Large intestine (tissue), 3 donors: ENCODE measurements around the gene ERAP2. TPM values are rescaled to one million over a fixed set of nuclear protein-coding genes. Genes with fewer than 3 reads are reported as not detected.

Experiments
- DNase-seq, 2 donors: peaks; one replicate each; pipeline versions ENCODE4 v3.0.0 to v3.0.0-alpha.2; 2013
- H3K27ac ChIP-seq: one replicate; pipeline ENCODE4 v1.5.1; 2013; ENCODE audit warnings: low read length
- H3K27me3 ChIP-seq: 2 replicates; pipeline ENCODE4 v1.6.1; 2013; ENCODE audit warnings: low read length; ENCODE audit not compliant: control insufficient read depth, insufficient read depth
- H3K36me3 ChIP-seq: 2 replicates; pipeline ENCODE4 v1.6.1; 2013; ENCODE audit warnings: low read length; ENCODE audit not compliant: control insufficient read depth, insufficient read depth
- H3K4me1 ChIP-seq: one replicate; pipeline ENCODE4 v1.6.1; 2013; ENCODE audit warnings: low read length; ENCODE audit not compliant: control insufficient read depth, insufficient read depth
- H3K4me3 ChIP-seq: one replicate; pipeline ENCODE4 v1.5.1; 2013; ENCODE audit warnings: low read length
- H3K9me3 ChIP-seq: one replicate; pipeline ENCODE4 v1.6.1; 2013; ENCODE audit warnings: mild to moderate bottlenecking, low read depth, low read length, moderate library complexity; ENCODE audit not compliant: control insufficient read depth
- WGBS: methylation state at CpG from one replicate; pipeline ENCODE4 v1.1.5; 2013; ENCODE audit warnings: low lambda C conversion rate; ENCODE audit not compliant: insufficient coverage; 5-methylcytosine and 5-hydroxymethylcytosine counted together
- polyA plus RNA-seq: library from polyadenylated mRNA; unstranded; fragments of 120-200 nt; gene quantifications from one replicate; pipeline ENCODE4 v1.2.1, GENCODE V29; 2013

The ERAP2 gene
- polyA plus RNA-seq, 1 donor = 7.7 TPM

DNA sequence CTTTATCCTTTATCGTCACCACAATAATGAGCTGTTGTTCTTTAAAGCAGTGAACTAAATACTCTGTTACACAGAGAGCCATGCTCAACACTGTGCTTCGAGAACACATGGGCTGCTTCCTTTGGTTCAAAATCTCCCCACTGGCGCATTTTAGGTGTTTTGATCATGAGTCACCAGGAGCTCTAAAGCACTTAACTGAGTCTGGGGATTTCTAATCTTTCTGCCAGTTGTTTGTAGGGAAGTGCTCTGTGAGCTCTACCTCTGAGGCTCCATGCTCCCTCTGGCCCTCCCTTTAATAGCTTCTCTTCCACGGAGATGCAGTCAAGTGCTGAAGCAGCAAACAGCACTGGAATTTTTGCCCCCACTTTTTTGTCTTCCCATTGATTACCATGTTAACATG, 17.0 kb downstream of the ERAP2 start:
- Histone ChIP-seq H3K27me3 (no peaks in the 10 kb centered on the region), H3K27ac (no peak overlapping the region), H3K9me3 (no peaks in the 10 kb centered on the region), H3K36me3 (peaks cover 17% of the 10 kb centered on the region), H3K4me1 (no peaks in the 10 kb centered on the region), H3K4me3 (no peak overlapping the region)
- WGBS = no CpG with 5 or more reads among the region's 4 CpGs
- DNase-seq = no peak

- 71% methylated on average over 1 of the region's 4 CpGs for WGBS
- DNase-seq = no peak
- Histone ChIP-seq H3K9me3 (no peaks in the 10 kb centered on the region), H3K27me3 (no peaks in the 10 kb centered on the region), H3K4me3 (no peak overlapping the region), H3K27ac (no peak overlapping the region), H3K36me3 (peaks cover 17% of the 10 kb centered on the region), H3K4me1 (no peaks in the 10 kb centered on the region)
These were observed 20.0 kb downstream of the ERAP2 start for GRCh38 chr5:96896276-96896675.

DNA sequence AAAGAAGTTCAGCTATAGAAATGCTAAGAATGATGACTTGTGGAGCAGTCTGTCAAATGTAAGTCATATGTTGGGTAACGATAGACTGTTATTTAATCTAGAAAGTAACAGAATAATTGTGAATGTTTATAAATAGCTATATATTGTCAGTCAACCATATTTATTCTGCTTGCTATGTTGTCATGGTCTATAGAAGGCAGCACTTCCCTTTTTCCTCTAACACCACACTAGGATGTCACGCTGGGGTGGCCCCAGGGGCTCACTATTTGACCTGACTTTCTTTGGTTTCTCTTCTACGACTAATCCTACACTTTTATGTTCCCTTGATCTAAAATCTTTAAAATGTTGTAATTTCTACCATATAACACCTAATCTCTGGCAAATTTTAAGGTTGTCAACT, 20.5 kb downstream of the ERAP2 start:
- WGBS = 67% methylated on average over 3 of the region's 3 CpGs
- H3K27me3 ChIP-seq = no peaks in the 10 kb centered on the region
- peaks cover 20% of the 10 kb centered on the region for H3K36me3 ChIP-seq
- H3K4me3 ChIP-seq = no peak overlapping the region
- no peaks in the 10 kb centered on the region for H3K4me1 ChIP-seq
- no peak for DNase-seq
- H3K9me3 ChIP-seq = no peaks in the 10 kb centered on the region
- H3K27ac ChIP-seq = no peak overlapping the region

- Histone ChIP-seq H3K9me3 (no peaks in the 10 kb centered on the region), H3K36me3 (peaks cover 21% of the 10 kb centered on the region), H3K27me3 (no peaks in the 10 kb centered on the region), H3K4me3 (no peak overlapping the region), H3K4me1 (no peaks in the 10 kb centered on the region), H3K27ac (no peak overlapping the region)
- DNase-seq = no peak
- WGBS = 100% methylated on average over 1 of the region's 6 CpGs
These were observed 25.1 kb downstream of the ERAP2 start for GRCh38 chr5:96901384-96901783.

GRCh38 chr5:96901841-96902240, 25.5 kb downstream of the ERAP2 start:
- H3K36me3 ChIP-seq = peaks cover 21% of the 10 kb centered on the region
- WGBS = 100% methylated on average over 1 of the region's 1 CpG

DNA sequence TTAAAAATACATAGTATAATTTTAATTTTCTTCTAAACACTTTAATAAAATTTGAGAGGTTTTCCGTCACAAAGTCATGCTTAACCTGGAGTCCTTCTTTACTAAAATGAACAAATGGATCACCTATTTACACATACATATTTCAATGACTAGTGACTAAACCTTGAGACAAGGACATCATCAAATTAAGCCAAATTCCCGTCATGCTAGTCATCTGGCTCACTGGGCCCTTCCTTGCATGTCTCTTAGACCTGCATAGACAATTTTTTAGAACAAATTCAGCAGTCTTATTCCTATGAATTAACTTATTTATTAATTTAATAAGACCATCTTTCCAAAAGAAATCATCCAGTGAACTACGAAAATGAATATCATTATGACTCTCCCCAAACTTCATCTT, 26.6 kb downstream of the ERAP2 start:
- Histone ChIP-seq H3K4me3 (no peak overlapping the region), H3K27ac (no peak overlapping the region), H3K9me3 (no peaks in the 10 kb centered on the region), H3K27me3 (no peaks in the 10 kb centered on the region), H3K36me3 (peaks cover 19% of the 10 kb centered on the region), H3K4me1 (no peaks in the 10 kb centered on the region)
- WGBS = 100% methylated on average over 1 of the region's 3 CpGs
- DNase-seq = no peak

More at GRCh38 chr5:96901841-96902240, 25.5 kb downstream of the ERAP2 start:
- no peak overlapping the region for H3K4me3 ChIP-seq
- no peaks in the 10 kb centered on the region for H3K27me3 ChIP-seq
- no peaks in the 10 kb centered on the region for H3K9me3 ChIP-seq
- H3K27ac ChIP-seq = no peak overlapping the region
- DNase-seq = no peak
- H3K4me1 ChIP-seq = no peaks in the 10 kb centered on the region

- Histone ChIP-seq H3K4me3 (no peak overlapping the region), H3K27ac (no peak overlapping the region), H3K4me1 (no peaks in the 10 kb centered on the region), H3K36me3 (peaks cover 18% of the 10 kb centered on the region), H3K9me3 (no peaks in the 10 kb centered on the region), H3K27me3 (no peaks in the 10 kb centered on the region)
- WGBS = 100% methylated on average over 1 of the region's 2 CpGs
- no peak for DNase-seq
These were observed 27.0 kb downstream of the ERAP2 start for GRCh38 chr5:96903300-96903699.

DNA sequence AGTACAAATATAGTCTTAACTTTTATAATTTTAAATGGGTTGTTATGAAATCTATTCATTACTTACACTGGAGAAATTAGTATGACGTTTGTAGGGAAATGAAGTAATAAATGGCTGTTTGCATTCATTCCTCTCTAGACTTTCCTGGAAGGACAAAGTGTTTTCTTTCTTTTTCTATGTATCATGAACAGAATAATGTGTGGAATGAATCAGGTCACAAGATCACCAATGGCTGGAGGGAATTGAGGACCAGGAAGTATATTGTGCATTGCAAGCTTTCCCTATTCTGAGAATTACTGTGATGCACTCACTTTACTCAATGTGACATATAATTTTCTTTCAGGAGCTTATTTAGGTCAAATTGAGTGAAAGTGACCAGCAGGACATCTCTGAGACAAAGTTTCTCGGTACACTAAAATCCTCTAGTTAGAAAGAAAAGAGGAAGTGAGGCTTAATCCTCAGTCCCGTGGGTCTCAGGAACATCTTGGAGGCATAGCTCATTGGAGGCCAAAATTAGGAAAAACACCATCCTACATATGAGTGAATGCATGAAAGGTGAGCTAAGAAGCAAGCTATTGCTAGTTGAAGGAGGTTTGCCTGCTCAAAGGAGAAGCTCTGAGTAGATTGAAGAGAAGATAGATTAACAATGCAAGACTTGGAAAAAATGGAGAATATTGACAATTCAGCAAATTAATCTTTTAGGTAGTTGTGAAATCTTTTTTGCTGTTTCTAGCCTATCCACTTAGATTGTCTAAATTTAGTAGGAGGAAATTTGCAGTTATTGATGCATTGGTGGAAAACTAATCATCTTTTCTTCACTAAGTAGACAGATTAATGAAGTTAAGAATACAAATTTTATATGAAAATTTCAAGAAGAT, 28.0 kb downstream of the ERAP2 start:
- no peak for DNase-seq
- Histone ChIP-seq H3K9me3 (no peaks in the 10 kb centered on the region), H3K27ac (no peak overlapping the region), H3K4me1 (no peaks in the 10 kb centered on the region), H3K36me3 (peaks cover 21% of the 10 kb centered on the region), H3K4me3 (no peak overlapping the region), H3K27me3 (no peaks in the 10 kb centered on the region)
- 100% methylated on average over 1 of the region's 3 CpGs for WGBS

- DNase-seq = no peak
- WGBS = 90% methylated on average over 2 of the region's 3 CpGs
- Histone ChIP-seq H3K4me1 (no peaks in the 10 kb centered on the region), H3K4me3 (no peak overlapping the region), H3K27me3 (no peaks in the 10 kb centered on the region), H3K9me3 (no peaks in the 10 kb centered on the region), H3K27ac (no peak overlapping the region), H3K36me3 (peaks cover 24% of the 10 kb centered on the region)
These were observed 29.6 kb downstream of the ERAP2 start for GRCh38 chr5:96905864-96906263.

GRCh38 chr5:96909003-96909402, 32.7 kb downstream of the ERAP2 start:
- no peak for DNase-seq
- H3K27ac ChIP-seq = no peak overlapping the region
- no peaks in the 10 kb centered on the region for H3K4me1 ChIP-seq
- peaks cover 20% of the 10 kb centered on the region for H3K36me3 ChIP-seq
- 14% methylated on average over 1 of the region's 4 CpGs for WGBS
- H3K27me3 ChIP-seq = no peaks in the 10 kb centered on the region
- H3K4me3 ChIP-seq = no peak overlapping the region
- no peaks in the 10 kb centered on the region for H3K9me3 ChIP-seq

- WGBS = 100% methylated on average over 1 of the region's 4 CpGs
These were observed 33.1 kb downstream of the ERAP2 start for GRCh38 chr5:96909435-96909834.

More at GRCh38 chr5:96909435-96909834, 33.1 kb downstream of the ERAP2 start:
- H3K36me3 ChIP-seq = peaks cover 15% of the 10 kb centered on the region
- no peak overlapping the region for H3K4me3 ChIP-seq
- H3K27ac ChIP-seq = no peak overlapping the region
- no peaks in the 10 kb centered on the region for H3K27me3 ChIP-seq
- no peak for DNase-seq
- H3K9me3 ChIP-seq = no peaks in the 10 kb centered on the region
- H3K4me1 ChIP-seq = no peaks in the 10 kb centered on the region
